Stimulated activated CD8-positive, alpha-beta memory T cell treated with anti-CD3 and anti-CD28 coated beads, Interleukin-15, amount 100 ng/mL, for 1 hour (primary cell): ENCODE data around the gene PIGT.

Experiments used
- DNase-seq: peaks from one replicate; pipeline ENCODE4 v3.0.0-alpha.2; 2020; ENCODE audit warnings: low read depth

PIGT gene

GRCh38 chr20:45415822-45416637 is at the start of gene PIGT:
Gene PIGT, plus strand, starts transcription at chr20:45416141. Its CDS starts 16 bp downstream, at chr20:45416157.
- peak; percentile 75 for DNase-seq

GRCh38 chr20:45366192-45366591 is 49.7 kb upstream of the PIGT start:
- DNase-seq, result no peak

GRCh38 chr20:45366631-45367030 is 49.3 kb upstream of the PIGT start:
- DNase-seq, result no peak

- DNase-seq, result no peak
These were observed 48.8 kb upstream of the PIGT start for GRCh38 chr20:45367126-45367525.

- DNase-seq, result no peak
These were observed 47.5 kb upstream of the PIGT start for GRCh38 chr20:45368221-45368980.

- DNase-seq, result no peak
These were observed 45.3 kb upstream of the PIGT start for GRCh38 chr20:45370571-45371160.

GRCh38 chr20:45372241-45372640 is 43.7 kb upstream of the PIGT start:
- no peak for DNase-seq

- no peak for DNase-seq
These were observed 43.1 kb upstream of the PIGT start for GRCh38 chr20:45372646-45373352.

GRCh38 chr20:45373353-45374100 is 42.4 kb upstream of the PIGT start:
- peak; percentile 84 for DNase-seq

GRCh38 chr20:45374101-45374467 is 41.9 kb upstream of the PIGT start:
- DNase-seq, result no peak

- no peak for DNase-seq
These were observed 41.0 kb upstream of the PIGT start for GRCh38 chr20:45374966-45375365.

GRCh38 chr20:45377269-45377668 is 38.7 kb upstream of the PIGT start:
- no peak for DNase-seq

GRCh38 chr20:45378191-45378590 is 37.8 kb upstream of the PIGT start, which contains the start of gene TP53TG5:
Gene TP53TG5, minus strand, starts transcription at chr20:45378325. Its CDS starts 89 bp downstream, at chr20:45378236.
- DNase-seq, result no peak

- no peak for DNase-seq
These were observed 28.7 kb upstream of the PIGT start for GRCh38 chr20:45387274-45387673.

- DNase-seq, result no peak
These were observed 25.0 kb upstream of the PIGT start for GRCh38 chr20:45390931-45391330.

GRCh38 chr20:45391559-45391958 is 24.4 kb upstream of the PIGT start:
- DNase-seq, result no peak

GRCh38 chr20:45392733-45393132 is 23.2 kb upstream of the PIGT start:
- no peak for DNase-seq

- no peak for DNase-seq
These were observed 21.5 kb upstream of the PIGT start for GRCh38 chr20:45394221-45395113.

- DNase-seq, result no peak
These were observed 20.9 kb upstream of the PIGT start for GRCh38 chr20:45395114-45395415.

GRCh38 chr20:45399018-45399417 is 16.9 kb upstream of the PIGT start:
- no peak for DNase-seq
